ENCODE data around the gene NRL. TPM values are rescaled to one million over a fixed set of nuclear protein-coding genes. Genes with fewer than 3 reads are reported as not detected.

Gene NRL
- total and polyA plus RNA-seq, 2 donors (not counting 3 experiments of a cell fraction or from before 2014, with no cell fraction given) = 0.71 to 1.1 TPM

DNA sequence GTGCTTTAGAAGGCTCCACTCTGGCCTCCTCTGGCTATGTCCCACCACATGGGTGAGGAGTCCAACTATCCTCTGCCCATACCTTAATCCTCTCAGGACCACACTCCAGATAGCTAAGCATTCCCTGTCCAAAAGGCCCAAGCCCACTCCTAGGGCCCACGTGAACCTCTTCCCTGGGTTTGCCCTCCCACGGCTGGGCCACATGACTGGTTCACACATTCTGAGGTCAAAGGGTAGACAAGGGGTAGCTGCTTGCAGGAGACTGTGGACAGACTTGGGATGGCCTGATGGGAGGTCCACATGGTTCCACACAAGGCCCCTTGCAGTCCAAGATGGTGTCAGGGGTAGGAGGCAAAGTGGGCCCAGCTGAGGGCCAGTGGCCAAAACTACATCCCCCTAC, 26.7 kb downstream of the NRL start:
- TF ChIP-seq, protein P1, sequence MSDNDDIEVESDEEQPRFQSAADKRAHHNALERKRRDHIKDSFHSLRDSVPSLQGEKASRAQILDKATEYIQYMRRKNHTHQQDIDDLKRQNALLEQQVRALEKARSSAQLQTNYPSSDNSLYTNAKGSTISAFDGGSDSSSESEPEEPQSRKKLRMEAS (IDR thresholded peaks at IDR 0.05; ENCODE audit: insufficient read depth, insufficient read length) = no peak
- TF ChIP-seq FOS (IDR thresholded peaks at IDR 0.05; ENCODE audit: borderline replicate concordance, insufficient read depth, low read length) (no peak), JUN (IDR thresholded peaks at IDR 0.05; ENCODE audit: borderline replicate concordance, insufficient read depth, insufficient read length, low read depth) (no peak), POLR2AphosphoS5 (IDR thresholded peaks at IDR 0.05; ENCODE audit: insufficient read depth, low read depth, low read length) (no peak), POLR2A (IDR thresholded peaks at IDR 0.05; ENCODE audit: low read depth, low read length) (no peak), EZH2 (IDR thresholded peaks at IDR 0.05; ENCODE audit: borderline replicate concordance, low read depth, low read length, severe bottlenecking) (no peak), GATA2 (IDR thresholded peaks at IDR 0.05; ENCODE audit: insufficient read depth, insufficient read length, low read depth, low read length) (no peak), MYC (IDR thresholded peaks at IDR 0.05; ENCODE audit: low read depth, low read length) (no peak)
- TF ChIP-seq, protein P2, sequence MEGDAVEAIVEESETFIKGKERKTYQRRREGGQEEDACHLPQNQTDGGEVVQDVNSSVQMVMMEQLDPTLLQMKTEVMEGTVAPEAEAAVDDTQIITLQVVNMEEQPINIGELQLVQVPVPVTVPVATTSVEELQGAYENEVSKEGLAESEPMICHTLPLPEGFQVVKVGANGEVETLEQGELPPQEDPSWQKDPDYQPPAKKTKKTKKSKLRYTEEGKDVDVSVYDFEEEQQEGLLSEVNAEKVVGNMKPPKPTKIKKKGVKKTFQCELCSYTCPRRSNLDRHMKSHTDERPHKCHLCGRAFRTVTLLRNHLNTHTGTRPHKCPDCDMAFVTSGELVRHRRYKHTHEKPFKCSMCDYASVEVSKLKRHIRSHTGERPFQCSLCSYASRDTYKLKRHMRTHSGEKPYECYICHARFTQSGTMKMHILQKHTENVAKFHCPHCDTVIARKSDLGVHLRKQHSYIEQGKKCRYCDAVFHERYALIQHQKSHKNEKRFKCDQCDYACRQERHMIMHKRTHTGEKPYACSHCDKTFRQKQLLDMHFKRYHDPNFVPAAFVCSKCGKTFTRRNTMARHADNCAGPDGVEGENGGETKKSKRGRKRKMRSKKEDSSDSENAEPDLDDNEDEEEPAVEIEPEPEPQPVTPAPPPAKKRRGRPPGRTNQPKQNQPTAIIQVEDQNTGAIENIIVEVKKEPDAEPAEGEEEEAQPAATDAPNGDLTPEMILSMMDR (IDR thresholded peaks at IDR 0.05; ENCODE audit: extremely low read depth in 1 of 2, insufficient read depth in 1 of 2, low read depth in 1 of 2, low read length in 2 of 2) = no peak
- no peaks in the 10 kb centered on the region for H4K20me1 ChIP-seq (replicated peaks; ENCODE audit: control insufficient read depth, extremely low read depth, insufficient read depth, low read length)
- H3K27me3 ChIP-seq (ENCODE audit: control insufficient read depth in 2 of 2, insufficient read depth in 2 of 2, low read length in 2 of 2) = peaks cover 4 to 5% of the 10 kb centered on the region in 2 experiments
- no peak overlapping the region for H2AFZ ChIP-seq (ENCODE audit: low read depth, low read length)
- dilution Hi-C loops (cut with MboI; ENCODE audit: extremely low pct_ligation_motif_present, low sequenced_read_pairs) (no loop called here), intact Hi-C loops (cut with micrococcal nuclease) (no loop called here)
- H3K4me1 ChIP-seq (ENCODE audit: control insufficient read depth, extremely low read depth, insufficient read depth, low read length) = no peaks in the 10 kb centered on the region
- H3K9me1 ChIP-seq (replicated peaks; ENCODE audit: control insufficient read depth, extremely low read depth, insufficient read depth, low read length) = no peaks in the 10 kb centered on the region
- DNase-seq (ENCODE audit: low read depth, low spot score) (no peak), FAIRE-seq (no peak)
- H3K36me3 ChIP-seq (ENCODE audit: control insufficient read depth in 2 of 2, extremely low read depth in 1 of 2, insufficient read depth in 2 of 2, low read length in 2 of 2) = no peaks in the 10 kb centered on the region
- no peak overlapping the region for H3K4me3 ChIP-seq (replicated peaks in 1 of 3; ENCODE audit: insufficient read depth in 1 of 3, low read depth in 1 of 3, low read length in 3 of 3)
- no peak overlapping the region for H3K4me2 ChIP-seq (ENCODE audit: insufficient read depth, low read length)
- ChIA-PET POLR2A (interaction anchor here (0.7 kb wide), 1 partner anchor 354 kb away, joined by 3 read pairs; no protein-coding TSS in a partner anchor), CTCF (interaction anchor here (8.7 kb wide), 1 partner anchor 30 kb away, joined by 319 read pairs; no protein-coding TSS in a partner anchor)
- no TSS peak for BruUV-seq (replicated peaks)
- no peaks in the 10 kb centered on the region for H3K79me2 ChIP-seq (ENCODE audit: control insufficient read depth, insufficient read depth, low read length)
- H3K27ac ChIP-seq (ENCODE audit: insufficient read depth, low read depth, low read length) = no peak overlapping the region
- H3K9ac ChIP-seq (replicated peaks; ENCODE audit: extremely low read depth, insufficient read depth, low read length) = no peak overlapping the region
- no peaks in the 10 kb centered on the region for H3K9me3 ChIP-seq (replicated peaks; ENCODE audit: control insufficient read depth, insufficient read depth, low read length)

Data from endothelial cell of umbilical vein (primary cell).